Fibroblast of lung (primary cell): Measurements from ENCODE around the gene ONECUT3. TPM values are rescaled to one million over a fixed set of nuclear protein-coding genes. Genes with fewer than 3 reads are reported as not detected.

Experiments used
- DNase-seq, 2 donors: peaks; one replicate each; pipeline versions ENCODE4 v3.0.0 to v3.0.0-alpha.2; 2010; ENCODE audit warnings: low read depth in 2 of 2
- H2AFZ ChIP-seq: 2 replicates; pipeline ENCODE4 v1.5.1; 2012; ENCODE audit warnings: low read length, control low read depth, inconsistent platforms
- H3K27ac ChIP-seq: 2 replicates; pipeline ENCODE4 v1.5.1; 2011; ENCODE audit warnings: low read length, control low read depth; ENCODE audit not compliant: insufficient read depth
- H3K27me3 ChIP-seq: 2 replicates; pipeline ENCODE4 v1.5.1; 2011; ENCODE audit warnings: mild to moderate bottlenecking, low read length; ENCODE audit not compliant: control insufficient read depth, insufficient read depth
- H3K36me3 ChIP-seq: 2 replicates; pipeline ENCODE4 v1.5.1; 2011; ENCODE audit warnings: low read length; ENCODE audit not compliant: control insufficient read depth, insufficient read depth
- H3K4me1 ChIP-seq: 2 replicates; pipeline ENCODE4 v1.5.1; 2011; ENCODE audit warnings: low read length; ENCODE audit not compliant: control insufficient read depth, insufficient read depth; ENCODE audit errors: extremely low read depth
- H3K4me2 ChIP-seq: 2 replicates; pipeline ENCODE4 v1.5.1; 2011; ENCODE audit warnings: low read length, control low read depth; ENCODE audit not compliant: insufficient read depth; ENCODE audit errors: extremely low read depth
- H3K4me3 ChIP-seq, 4 experiments: fragments of 200-600 bp in 1 of 4; sonication (generic) in 1 of 4; replicated peaks in 1 of 4; 2 replicates each; pipeline ENCODE4 v1.5.1; 2011 to 2016; ENCODE audit warnings: low read length in 4 of 4, low read depth in 3 of 4, mild to moderate bottlenecking in 3 of 4, control low read depth in 2 of 4, inconsistent platforms in 1 of 4, mixed read lengths in 1 of 4; ENCODE audit not compliant: insufficient read depth in 1 of 4; ENCODE audit errors: control extremely low read depth in 1 of 4
- H3K79me2 ChIP-seq: 2 replicates; pipeline ENCODE4 v1.5.1; 2012; ENCODE audit warnings: mild to moderate bottlenecking, low read length, inconsistent platforms; ENCODE audit not compliant: control insufficient read depth, insufficient read depth
- H3K9ac ChIP-seq: 2 replicates; pipeline ENCODE4 v1.5.1; 2011; ENCODE audit warnings: mild to moderate bottlenecking, low read length, control low read depth; ENCODE audit not compliant: insufficient read depth
- H3K9me3 ChIP-seq: 2 replicates; pipeline ENCODE4 v1.5.1; 2012; ENCODE audit warnings: low read depth, low read length; ENCODE audit not compliant: control insufficient read depth, insufficient read depth
- H4K20me1 ChIP-seq: 2 replicates; pipeline ENCODE4 v1.5.1; 2011; ENCODE audit warnings: low read length; ENCODE audit not compliant: control insufficient read depth, insufficient read depth; ENCODE audit errors: extremely low read depth
- EZH2 ChIP-seq: IDR thresholded peaks from 2 replicates; pipeline ENCODE4 v1.5.1; 2012; ENCODE audit warnings: low read length, control low read depth, mild to moderate bottlenecking; ENCODE audit errors: missing control alignments
- polyA plus RNA-seq, 2 donors: library from polyadenylated mRNA; depleted of rRNA in 1 of 2; stranded (reverse) in 1 of 2; unstranded in 1 of 2; fragments of >200 nt; gene quantifications; 2 replicates each; pipeline ENCODE4 v1.2.1, GENCODE V29; 2011 to 2012; ENCODE audit warnings: missing spikeins in 1 of 2
- total RNA-seq: library from RNA; depleted of rRNA; stranded (reverse); fragments of >200 nt; gene quantifications from 2 replicates; pipeline ENCODE4 v1.2.1, GENCODE V29; 2014
- TF ChIP-seq, protein P1 (sequence below), 2 donors: IDR thresholded peaks in 1 of 2; conservative IDR thresholded peaks in 1 of 2; 1 replicate in 1 of 2; 2 replicates in 1 of 2; pipeline ENCODE4 v1.5.1; 2011 to 2012; ENCODE audit warnings: low read length in 2 of 2, control low read depth in 1 of 2, inconsistent platforms in 1 of 2, low read depth in 1 of 2, mild to moderate bottlenecking in 1 of 2

ONECUT3 gene
- total and polyA plus RNA-seq, 2 donors (not counting 1 experiment from before 2014, with no cell fraction given) = not detected

GRCh38 chr19:1734321-1734966 lies 18.9 kb upstream of the ONECUT3 start:
- DNase-seq = no peak
- Histone ChIP-seq H4K20me1 (no peaks in the 10 kb centered on the region), H2AFZ (no peak overlapping the region), H3K4me1 (no peaks in the 10 kb centered on the region), H3K4me3 (no peak overlapping the region), H3K4me2 (no peak overlapping the region), H3K9me3 (no peaks in the 10 kb centered on the region), H3K27ac (no peak overlapping the region), H3K36me3 (no peaks in the 10 kb centered on the region), H3K27me3 (peaks cover 10% of the 10 kb centered on the region), H3K9ac (no peak overlapping the region), H3K79me2 (no peaks in the 10 kb centered on the region)
- TF ChIP-seq, protein P1, sequence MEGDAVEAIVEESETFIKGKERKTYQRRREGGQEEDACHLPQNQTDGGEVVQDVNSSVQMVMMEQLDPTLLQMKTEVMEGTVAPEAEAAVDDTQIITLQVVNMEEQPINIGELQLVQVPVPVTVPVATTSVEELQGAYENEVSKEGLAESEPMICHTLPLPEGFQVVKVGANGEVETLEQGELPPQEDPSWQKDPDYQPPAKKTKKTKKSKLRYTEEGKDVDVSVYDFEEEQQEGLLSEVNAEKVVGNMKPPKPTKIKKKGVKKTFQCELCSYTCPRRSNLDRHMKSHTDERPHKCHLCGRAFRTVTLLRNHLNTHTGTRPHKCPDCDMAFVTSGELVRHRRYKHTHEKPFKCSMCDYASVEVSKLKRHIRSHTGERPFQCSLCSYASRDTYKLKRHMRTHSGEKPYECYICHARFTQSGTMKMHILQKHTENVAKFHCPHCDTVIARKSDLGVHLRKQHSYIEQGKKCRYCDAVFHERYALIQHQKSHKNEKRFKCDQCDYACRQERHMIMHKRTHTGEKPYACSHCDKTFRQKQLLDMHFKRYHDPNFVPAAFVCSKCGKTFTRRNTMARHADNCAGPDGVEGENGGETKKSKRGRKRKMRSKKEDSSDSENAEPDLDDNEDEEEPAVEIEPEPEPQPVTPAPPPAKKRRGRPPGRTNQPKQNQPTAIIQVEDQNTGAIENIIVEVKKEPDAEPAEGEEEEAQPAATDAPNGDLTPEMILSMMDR (conservative IDR thresholded peaks at IDR 0.05 in 1 of 2, IDR thresholded peaks at IDR 0.05 in 1 of 2; ENCODE audit: low read depth in 1 of 2, low read length in 2 of 2) = no peak
- TF ChIP-seq EZH2 = no peak

DNA sequence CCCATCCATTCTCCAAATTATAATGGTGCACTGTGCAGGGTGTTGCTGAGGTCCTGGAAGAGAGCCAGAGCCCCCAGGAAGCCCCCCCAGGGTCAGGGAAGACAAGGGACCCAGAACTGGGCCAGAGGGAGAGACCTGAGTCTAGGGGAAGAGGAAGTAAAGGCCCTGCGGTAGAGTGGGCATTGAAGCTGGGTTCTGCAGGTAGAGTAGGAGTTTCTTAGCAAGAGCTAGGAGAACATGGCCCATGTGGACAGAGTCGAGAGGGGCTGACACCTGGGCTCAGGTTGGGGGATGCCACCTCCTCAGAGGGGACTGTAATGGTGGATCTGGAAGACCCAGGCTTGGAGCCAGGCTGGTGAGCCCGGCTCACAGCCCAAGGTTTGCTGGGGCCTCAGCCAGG lies 17.0 kb upstream of the ONECUT3 start:
- Histone ChIP-seq H3K27ac (no peak overlapping the region), H3K4me2 (no peak overlapping the region), H3K4me1 (no peaks in the 10 kb centered on the region), H3K4me3 (no peak overlapping the region), H2AFZ (no peak overlapping the region), H3K27me3 (peaks cover 10% of the 10 kb centered on the region), H3K9ac (no peak overlapping the region), H3K36me3 (no peaks in the 10 kb centered on the region), H3K79me2 (no peaks in the 10 kb centered on the region), H4K20me1 (no peaks in the 10 kb centered on the region), H3K9me3 (no peaks in the 10 kb centered on the region)
- DNase-seq = no peak
- no peak for TF ChIP-seq EZH2
- TF ChIP-seq, protein P1 (conservative IDR thresholded peaks at IDR 0.05 in 1 of 2, IDR thresholded peaks at IDR 0.05 in 1 of 2; ENCODE audit: low read depth in 1 of 2, low read length in 2 of 2) = no peak

DNA sequence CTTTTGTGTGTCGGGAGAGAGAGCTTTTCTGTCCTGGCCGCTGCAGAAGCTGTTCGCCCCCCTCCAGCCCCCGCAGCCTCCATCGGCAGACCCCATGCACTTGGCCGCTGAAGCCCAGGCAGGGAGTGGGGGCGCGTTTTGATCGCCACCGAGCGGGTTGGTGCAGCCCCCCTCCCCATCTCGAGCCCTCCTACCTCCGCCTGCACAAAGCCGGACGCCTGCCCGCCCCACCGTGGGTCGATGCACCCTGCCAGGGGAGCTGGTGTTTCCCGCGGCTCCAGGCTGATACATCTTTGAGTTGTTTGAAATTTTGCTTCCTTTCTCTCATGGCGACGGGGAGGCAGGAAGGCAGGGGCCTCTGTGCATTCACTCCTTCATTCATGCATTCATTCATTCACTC lies 16.4 kb upstream of the ONECUT3 start:
- Histone ChIP-seq H3K27ac (no peak overlapping the region), H3K79me2 (no peaks in the 10 kb centered on the region), H3K9me3 (no peaks in the 10 kb centered on the region), H3K9ac (no peak overlapping the region), H3K4me1 (no peaks in the 10 kb centered on the region), H3K27me3 (peaks cover 10% of the 10 kb centered on the region), H3K36me3 (no peaks in the 10 kb centered on the region), H3K4me3 (no peak overlapping the region), H2AFZ (no peak overlapping the region), H3K4me2 (no peak overlapping the region), H4K20me1 (no peaks in the 10 kb centered on the region)
- DNase-seq = no peak
- TF ChIP-seq, protein P1 (conservative IDR thresholded peaks at IDR 0.05 in 1 of 2, IDR thresholded peaks at IDR 0.05 in 1 of 2; ENCODE audit: low read depth in 1 of 2, low read length in 2 of 2) = no peak
- TF ChIP-seq EZH2 = peak; percentile 60
